ENCODE measurements around the gene VILL. TPM values are rescaled to one million over a fixed set of nuclear protein-coding genes. Genes with fewer than 3 reads are reported as not detected.

VILL gene
- total RNA-seq, 4 donors from 2014 or later: 3.4 to 9.0 (median 7.0) TPM

- TF ChIP-seq CTCF (IDR thresholded peaks at IDR 0.05; ENCODE audit: low read depth): no peak
Measured at GRCh38 chr3:38003817-38004414, 13.3 kb downstream of the VILL start.

- TF ChIP-seq CTCF (IDR thresholded peaks at IDR 0.05; ENCODE audit: low read depth): no peak
Measured at GRCh38 chr3:38004415-38005075, 14.0 kb downstream of the VILL start.

- TF ChIP-seq CTCF (IDR thresholded peaks at IDR 0.05; ENCODE audit: low read depth): no peak
Measured at GRCh38 chr3:38005076-38006020, 14.8 kb downstream of the VILL start.

- TF ChIP-seq CTCF (IDR thresholded peaks at IDR 0.05; ENCODE audit: low read depth): no peak
Measured at GRCh38 chr3:38006031-38006430, 15.4 kb downstream of the VILL start.

- TF ChIP-seq CTCF (IDR thresholded peaks at IDR 0.05; ENCODE audit: low read depth): no peak
Measured at GRCh38 chr3:38006445-38006995, 15.9 kb downstream of the VILL start.

GRCh38 chr3:38007754-38008090, 17.1 kb downstream of the VILL start:
- TF ChIP-seq CTCF (IDR thresholded peaks at IDR 0.05; ENCODE audit: low read depth): no peak
